HG03460 (cell line): ENCODE measurements around the gene COMMD3.
"Not testable (repeated sequence)": the region's sequence is repeated elsewhere in the genome, so short reads cannot be mapped to it uniquely, and the experiment has no call there.

Experiments
- ATAC-seq: cut with Tn5 transposase; IDR thresholded peaks from one replicate; pipeline ENCODE4 v1.9.1; 2021; ENCODE audit not compliant: unreplicated experiment

COMMD3 gene

GRCh38 chr10:22316286-22317075 is at the start of gene COMMD3:
Gene COMMD3, plus strand, starts transcription at chr10:22316388. Its CDS starts 30 bp downstream, at chr10:22316418.
- peak; percentile 58 for ATAC-seq

- no peak for ATAC-seq
Observed at GRCh38 chr10:22268503-22268902, 47.7 kb upstream of the COMMD3 start.

GRCh38 chr10:22271786-22272185 is 44.4 kb upstream of the COMMD3 start:
- no peak for ATAC-seq

GRCh38 chr10:22278441-22278782 is 37.8 kb upstream of the COMMD3 start:
- no peak for ATAC-seq

- ATAC-seq = no peak
Observed at GRCh38 chr10:22280078-22280477, 36.1 kb upstream of the COMMD3 start.

GRCh38 chr10:22285130-22285529 is 31.1 kb upstream of the COMMD3 start:
- no peak for ATAC-seq

- ATAC-seq = no peak
Observed at GRCh38 chr10:22293747-22294404, 22.3 kb upstream of the COMMD3 start.

GRCh38 chr10:22294694-22295093 is 21.5 kb upstream of the COMMD3 start:
- no peak for ATAC-seq

- ATAC-seq = no peak
Observed at GRCh38 chr10:22301193-22301592, 15.0 kb upstream of the COMMD3 start.

- no peak for ATAC-seq
Observed at GRCh38 chr10:22303461-22303860, 12.7 kb upstream of the COMMD3 start.

- no peak for ATAC-seq
Observed at GRCh38 chr10:22305721-22306120, 10.5 kb upstream of the COMMD3 start.

GRCh38 chr10:22308390-22308789 is 7.8 kb upstream of the COMMD3 start:
- ATAC-seq = peak; percentile 92

- no peak for ATAC-seq
Observed at GRCh38 chr10:22309180-22310000, 6.8 kb upstream of the COMMD3 start.

GRCh38 chr10:22310012-22310411 is 6.2 kb upstream of the COMMD3 start:
- ATAC-seq = not testable (repeated sequence)

- ATAC-seq = no peak
Observed at GRCh38 chr10:22310928-22311327, 5.3 kb upstream of the COMMD3 start.

- no peak for ATAC-seq
Observed at GRCh38 chr10:22314852-22315251, 1.3 kb upstream of the COMMD3 start.

- peak; percentile 11 for ATAC-seq
Observed at GRCh38 chr10:22315455-22316285, 518 bp upstream of the COMMD3 start.

- peak; percentile 25 for ATAC-seq
Observed at GRCh38 chr10:22317076-22317370, 835 bp downstream of the COMMD3 start.

- no peak for ATAC-seq
Observed at GRCh38 chr10:22317771-22318565, 1.8 kb downstream of the COMMD3 start.

- ATAC-seq = no peak
Observed at GRCh38 chr10:22318772-22319171, 2.6 kb downstream of the COMMD3 start.
